TTC549 (cell line): ENCODE measurements around the gene VPS16.

Experiments used
- FAIRE-seq: peaks from 2 replicates; lab custom pipeline; 2012; peaks lifted over from hg19 to GRCh38; lab: Jason Lieb, UNC

Gene VPS16

DNA sequence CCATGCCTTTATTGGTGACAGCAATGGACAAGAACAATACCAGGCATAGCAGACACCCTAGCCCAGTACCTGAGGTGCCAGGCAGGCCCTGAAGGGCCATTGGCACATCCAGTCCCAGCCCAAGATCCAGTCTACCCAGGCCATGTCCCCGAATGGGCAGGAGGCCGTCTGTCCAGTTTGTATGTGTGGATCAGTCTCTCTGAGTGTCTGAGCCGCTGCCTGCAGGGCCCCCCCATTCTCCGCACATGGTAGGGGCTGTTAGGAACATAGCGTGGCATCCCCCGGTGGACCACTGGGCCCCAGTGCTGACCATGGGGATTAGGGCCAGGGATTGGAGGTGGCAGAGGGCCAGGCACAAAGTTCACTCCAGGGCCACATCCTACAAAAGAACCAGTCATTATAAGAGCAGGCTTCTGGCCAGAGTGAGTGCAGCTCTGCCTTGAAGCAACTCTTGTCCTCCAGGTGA, 5.2 kb upstream of the VPS16 start:
- FAIRE-seq = no peak

GRCh38 chr20:2836035-2836434, 4.5 kb upstream of the VPS16 start:
- FAIRE-seq = no peak

DNA sequence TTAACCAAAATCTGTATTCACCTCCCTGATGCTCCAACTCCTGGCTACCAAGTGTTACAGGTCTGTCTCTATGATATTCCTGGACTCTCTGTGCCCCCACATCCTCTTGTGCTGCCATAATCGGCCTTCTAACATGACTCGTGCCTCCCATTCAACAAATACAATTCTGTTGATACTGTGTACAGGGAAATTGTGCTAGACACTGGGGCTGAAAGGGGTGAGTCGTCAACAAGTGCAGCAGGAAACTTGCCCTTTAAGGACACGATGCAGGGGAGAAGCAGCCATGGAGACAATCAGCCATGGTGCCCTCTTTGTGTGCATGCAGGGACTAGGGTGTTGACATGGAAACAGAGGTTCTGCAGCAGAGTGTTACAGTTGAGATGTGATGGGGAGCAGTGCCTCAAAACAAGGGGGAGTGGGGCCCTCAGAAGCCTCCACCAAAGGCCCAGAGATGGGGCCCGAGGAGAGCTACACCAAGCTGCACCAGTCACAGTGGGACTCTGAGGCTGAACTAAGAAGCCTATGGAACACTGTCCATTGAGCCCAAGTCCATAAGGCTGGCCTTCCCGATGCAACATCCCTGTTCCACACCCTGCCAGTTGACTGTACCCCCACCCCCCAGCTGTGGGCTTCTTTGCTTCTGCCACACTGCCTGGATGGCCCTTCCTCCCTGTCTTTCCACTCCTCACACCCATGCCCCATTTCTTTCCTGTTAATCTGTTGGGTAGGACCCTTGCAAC, 3.2 kb upstream of the VPS16 start:
- no peak for FAIRE-seq

DNA sequence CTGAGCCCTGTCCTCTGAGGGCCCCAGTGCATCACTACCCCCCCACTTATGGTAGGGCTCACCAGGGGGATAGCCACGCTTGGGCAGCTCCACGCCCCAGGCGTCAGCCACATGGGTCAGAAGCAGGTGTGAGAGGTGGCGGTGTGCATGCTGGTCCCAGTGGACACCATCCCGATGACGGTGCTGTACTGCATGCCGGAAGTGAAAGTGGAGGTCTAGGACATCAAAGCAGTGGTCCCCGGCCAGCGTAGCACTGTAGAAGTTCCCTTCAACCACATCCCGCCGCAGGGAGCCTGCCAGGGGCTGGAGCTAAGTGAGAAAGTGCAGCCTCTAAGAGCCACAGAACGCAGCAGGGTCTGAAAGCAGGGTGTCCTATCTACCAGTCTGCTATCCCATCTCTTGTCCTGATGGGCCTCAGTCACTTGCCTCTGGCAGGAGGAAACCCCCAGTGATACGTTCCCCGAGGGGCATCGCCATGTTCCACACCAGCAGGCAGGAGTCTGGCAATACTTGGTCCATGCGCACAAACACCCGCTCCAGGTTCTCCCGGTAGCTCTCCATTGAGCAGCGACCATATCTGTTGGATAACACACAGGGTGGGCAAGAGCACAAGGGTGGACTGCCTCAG, 2.3 kb upstream of the VPS16 start:
- no peak for FAIRE-seq

DNA sequence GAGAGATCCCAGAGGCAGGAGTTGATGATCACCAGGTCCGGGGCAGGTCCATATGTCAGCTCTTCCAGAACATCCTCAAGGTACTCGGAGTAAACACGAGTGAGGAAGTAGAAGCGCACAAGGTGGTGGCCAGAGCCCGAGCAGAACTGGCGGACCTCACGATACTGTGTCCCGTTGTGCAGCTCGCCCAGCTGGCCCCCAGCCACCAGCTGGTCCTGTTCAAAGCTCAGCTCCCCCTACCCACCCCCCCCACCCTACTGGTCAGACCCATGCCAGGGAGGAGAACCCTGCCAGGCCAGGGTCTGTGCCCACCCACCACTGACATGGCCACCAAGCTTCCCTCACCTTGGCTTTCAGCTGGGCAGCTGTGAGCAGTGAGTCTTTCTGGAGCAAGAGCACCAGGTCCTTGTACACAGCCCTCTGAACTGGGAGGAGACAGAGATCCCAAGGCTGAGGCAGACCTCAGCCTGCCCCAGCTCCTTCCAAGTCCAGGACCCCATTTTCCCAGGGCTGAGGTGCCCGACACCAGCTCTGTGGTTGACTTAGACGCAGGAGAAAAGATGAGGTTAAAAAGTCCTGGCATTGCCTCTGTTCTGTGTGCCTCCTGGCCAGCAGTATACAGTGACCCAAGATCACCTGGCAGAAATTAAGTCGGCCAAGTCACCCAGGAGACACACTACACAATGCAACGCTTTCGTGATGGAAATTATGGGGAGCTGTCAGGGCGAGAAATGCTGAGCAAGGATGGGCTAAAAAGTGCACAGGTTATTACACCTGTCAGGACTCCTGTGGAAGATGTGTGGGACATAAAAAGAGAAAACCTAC, 1.5 kb upstream of the VPS16 start:
- no peak for FAIRE-seq

- no peak for FAIRE-seq
These were observed 810 bp upstream of the VPS16 start for GRCh38 chr20:2839732-2840137.

DNA sequence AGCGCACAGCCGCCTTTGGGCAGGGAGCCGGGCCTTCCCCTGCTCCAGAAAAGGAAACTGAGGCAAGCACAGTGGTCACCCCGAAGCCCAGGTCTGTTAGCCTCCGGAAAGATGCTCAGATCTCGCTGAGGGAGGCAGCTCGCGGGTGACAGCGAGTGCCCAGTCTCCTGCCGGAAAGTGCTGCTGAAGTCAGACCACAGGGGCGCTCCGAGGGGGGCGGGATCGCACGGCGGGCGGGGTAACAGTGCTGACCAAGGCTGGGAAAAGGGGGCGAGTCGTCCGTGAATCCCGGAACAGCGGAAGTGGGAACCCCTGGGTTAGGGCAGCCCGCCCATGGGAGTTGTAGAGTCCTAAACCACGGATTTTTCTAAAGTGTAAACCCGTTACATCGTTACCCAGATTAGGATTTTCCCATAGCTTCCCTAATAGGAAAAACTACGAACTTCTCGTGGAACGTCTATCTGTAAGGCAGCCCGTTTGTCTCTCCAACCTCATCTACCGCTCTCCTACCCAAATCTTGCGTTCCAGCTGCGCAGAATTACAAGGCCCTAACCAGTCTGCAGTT, 504 bp downstream of the VPS16 start:
- FAIRE-seq = no peak

GRCh38 chr20:2845607-2846006, 5.1 kb downstream of the VPS16 start:
- no peak for FAIRE-seq

DNA sequence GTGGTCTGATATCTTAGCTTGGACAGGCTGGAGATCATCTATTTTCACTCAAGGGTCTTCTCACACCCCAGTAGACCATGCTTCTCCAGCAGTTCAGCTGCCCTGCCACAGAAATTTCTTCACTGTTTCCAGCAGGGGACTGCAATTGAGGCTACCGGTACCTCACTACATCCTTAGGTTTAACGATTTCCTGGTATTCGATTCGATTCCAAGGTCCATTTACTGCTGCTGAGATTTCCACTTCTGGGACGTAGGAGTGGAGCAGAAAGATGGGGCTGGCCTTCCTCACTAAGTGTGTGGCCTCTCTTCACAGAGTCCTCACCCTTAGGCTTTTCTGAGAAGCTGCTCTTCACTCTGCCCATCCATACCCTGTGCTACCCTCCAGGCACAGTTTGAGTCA, 6.2 kb downstream of the VPS16 start:
- no peak for FAIRE-seq

GRCh38 chr20:2847802-2848201, 7.3 kb downstream of the VPS16 start:
- no peak for FAIRE-seq

DNA sequence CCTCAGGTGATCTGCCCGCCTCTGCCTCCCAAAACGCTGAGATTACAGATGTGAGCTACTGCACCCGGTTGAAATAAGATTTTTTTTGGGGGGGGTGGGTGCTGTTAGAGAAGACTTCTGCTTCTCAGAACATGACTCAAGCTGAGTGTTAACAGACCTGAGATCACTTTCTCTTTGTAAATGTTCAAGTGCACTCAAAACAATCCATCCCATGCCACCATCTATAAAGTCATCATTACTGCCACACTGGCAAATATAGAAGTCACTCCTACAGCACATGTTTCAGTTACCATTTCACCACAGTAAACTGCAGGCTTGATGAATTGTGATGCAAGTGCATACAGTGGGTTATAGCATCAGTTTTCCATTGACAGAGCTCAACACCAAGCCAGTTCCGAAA, 9.0 kb downstream of the VPS16 start:
- no peak for FAIRE-seq

DNA sequence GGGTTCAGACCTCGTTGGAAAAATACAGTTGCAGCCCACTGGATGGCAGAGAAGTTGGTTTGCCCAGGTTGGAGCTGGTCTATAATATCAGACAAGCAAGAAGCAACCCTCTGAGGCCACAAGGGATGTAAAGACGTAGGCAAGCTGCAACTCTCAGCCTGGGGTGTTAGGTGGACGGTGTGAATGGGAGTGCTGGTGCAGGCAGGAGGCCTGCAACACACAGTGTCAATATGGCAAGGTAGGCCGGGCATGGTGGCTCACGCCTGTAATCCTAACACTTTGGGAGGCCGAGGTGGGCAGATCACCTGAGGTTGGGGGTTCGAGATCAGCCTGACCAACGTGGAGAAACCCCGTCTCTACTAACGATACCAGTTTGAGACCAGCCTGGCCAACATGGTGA, 10.5 kb downstream of the VPS16 start:
- no peak for FAIRE-seq

DNA sequence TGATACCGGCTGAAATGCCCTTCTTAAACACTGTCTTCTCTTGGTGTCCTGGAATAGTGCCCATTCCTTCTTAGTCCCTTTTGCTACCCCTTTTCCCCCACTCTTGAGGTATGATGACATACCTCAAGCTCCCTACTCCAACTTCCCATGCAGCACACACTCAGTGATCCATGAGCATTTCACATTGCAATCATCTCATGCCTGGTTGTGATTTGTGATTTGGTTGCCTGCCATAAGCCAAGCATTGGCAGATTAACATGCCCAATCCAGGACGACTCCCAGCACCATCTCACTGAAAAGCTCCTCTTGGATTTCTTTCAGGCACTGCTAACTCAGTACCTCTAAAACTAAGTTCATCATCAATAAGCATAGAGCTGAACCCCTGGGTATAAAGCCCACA, 18.0 kb downstream of the VPS16 start:
- FAIRE-seq = no peak

- FAIRE-seq = no peak
These were observed 19.0 kb downstream of the VPS16 start for GRCh38 chr20:2859330-2860121.

- FAIRE-seq = no peak
These were observed 24.1 kb downstream of the VPS16 start for GRCh38 chr20:2864626-2865025.

DNA sequence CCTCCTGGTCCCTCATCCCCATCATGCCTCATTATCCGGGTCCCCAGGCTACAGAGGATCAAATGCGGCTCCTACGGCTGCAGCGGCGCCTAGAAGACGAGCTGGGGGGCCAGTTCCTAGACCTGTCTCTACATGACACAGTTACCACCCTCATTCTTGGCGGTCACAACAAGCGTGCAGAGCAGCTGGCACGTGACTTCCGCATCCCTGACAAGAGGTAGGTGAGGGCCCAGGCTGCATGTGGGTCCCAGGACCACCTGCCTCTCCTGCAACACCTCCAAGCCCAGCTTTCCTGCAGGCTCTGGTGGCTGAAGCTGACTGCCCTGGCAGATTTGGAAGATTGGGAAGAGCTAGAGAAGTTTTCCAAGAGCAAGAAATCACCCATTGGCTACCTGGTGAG, 24.6 kb downstream of the VPS16 start:
- no peak for FAIRE-seq

DNA sequence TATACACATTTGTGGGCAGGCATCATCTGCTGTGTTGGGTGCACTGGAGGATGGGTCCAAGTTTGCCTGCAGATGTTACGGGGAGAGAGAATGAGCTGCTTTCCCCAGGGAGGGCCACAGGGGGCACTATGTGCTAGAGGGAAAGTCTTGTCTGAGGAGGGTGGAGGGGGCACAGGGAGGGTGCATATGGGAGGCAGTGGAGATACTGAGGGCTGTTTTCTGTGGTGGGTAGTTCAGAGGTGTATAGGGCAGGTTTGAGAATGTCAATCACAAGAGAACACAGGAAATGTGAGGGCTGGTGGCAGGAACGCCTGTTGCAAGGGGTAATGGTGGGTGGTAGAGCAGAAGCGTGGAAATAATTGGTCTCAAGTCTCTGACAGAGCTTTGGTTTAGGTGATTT, 25.1 kb downstream of the VPS16 start:
- FAIRE-seq = no peak

DNA sequence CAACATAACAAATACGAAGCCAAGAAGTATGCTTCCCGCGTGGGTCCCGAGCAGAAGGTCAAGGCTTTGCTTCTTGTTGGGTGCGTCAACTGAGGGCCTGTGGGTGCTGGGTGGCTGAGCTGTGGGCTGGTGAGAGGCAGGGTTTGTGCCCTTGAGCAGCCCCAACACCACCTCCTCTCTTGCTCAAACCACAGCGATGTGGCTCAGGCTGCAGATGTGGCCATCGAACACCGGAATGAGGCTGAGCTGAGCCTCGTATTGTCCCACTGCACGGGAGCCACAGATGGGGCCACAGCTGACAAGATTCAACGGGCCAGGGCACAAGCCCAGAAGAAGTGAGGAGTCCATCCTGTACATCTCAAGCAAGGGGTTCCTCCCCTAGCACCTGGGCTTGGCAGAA, 25.7 kb downstream of the VPS16 start:
- no peak for FAIRE-seq

DNA sequence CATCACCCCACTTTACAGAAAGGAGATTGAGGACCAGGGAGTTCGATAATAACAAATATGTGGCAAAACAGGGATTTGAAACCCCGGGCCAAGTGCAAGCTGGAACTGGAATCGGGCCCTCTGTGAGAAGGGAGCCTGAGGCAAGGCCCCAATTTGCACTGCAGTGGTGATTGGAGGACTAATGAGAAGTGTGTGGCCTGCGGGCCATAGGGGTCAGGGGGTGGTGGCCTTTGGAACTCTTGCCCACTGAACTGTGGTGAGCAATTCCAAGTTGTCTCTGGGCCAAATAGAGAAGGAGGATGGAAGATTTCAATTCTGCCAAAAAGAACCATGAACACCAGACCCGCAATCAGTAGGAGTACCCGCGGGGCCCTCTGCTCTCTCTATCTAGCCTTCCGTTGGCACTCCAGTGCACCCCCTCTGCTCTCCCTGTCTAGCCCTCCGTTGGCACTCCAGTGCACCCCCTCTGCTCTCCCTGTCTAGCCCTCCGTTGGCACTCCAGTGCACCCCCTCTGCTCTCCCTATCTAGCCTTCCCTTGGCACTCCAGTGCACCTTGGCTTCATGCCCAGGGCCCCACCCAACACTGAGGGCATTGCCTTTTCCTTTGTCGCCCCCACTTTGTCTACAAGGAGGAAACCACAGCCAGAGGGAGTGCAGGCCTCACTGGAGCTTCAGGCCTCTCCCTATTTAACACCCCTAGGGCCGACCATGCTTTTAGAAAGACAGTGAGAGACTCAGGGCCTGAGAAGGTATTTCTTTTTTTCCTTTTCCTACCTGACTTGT, 26.7 kb downstream of the VPS16 start:
- FAIRE-seq = no peak

GRCh38 chr20:2869381-2869780, 28.8 kb downstream of the VPS16 start:
- no peak for FAIRE-seq

DNA sequence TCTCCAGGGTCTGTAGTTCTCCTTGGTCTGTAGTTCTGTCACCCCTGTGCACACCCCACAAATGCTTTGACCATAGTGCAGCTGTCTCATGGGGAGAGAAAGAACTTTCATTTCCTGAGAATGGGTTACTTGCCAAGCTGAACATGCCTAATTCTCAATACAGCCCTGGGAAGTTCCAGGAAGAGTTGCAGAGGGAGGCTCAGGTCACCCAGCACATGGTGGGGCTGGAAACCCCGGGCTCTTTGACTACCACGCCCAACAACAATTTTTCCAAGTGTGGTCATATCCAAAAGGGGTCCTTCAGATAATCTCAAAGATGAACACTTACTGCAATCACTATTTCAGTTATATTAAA, 30.5 kb downstream of the VPS16 start:
- no peak for FAIRE-seq
